GM19468 (cell line): ENCODE measurements around the gene ARL15.

Experiments
- ATAC-seq: cut with Tn5 transposase; IDR thresholded peaks from one replicate; pipeline ENCODE4 v1.9.1; 2021; ENCODE audit warnings: mild to moderate bottlenecking, moderate library complexity, moderate number of reproducible peaks; ENCODE audit not compliant: unreplicated experiment; ENCODE audit errors: extremely low read depth

The ARL15 gene

DNA sequence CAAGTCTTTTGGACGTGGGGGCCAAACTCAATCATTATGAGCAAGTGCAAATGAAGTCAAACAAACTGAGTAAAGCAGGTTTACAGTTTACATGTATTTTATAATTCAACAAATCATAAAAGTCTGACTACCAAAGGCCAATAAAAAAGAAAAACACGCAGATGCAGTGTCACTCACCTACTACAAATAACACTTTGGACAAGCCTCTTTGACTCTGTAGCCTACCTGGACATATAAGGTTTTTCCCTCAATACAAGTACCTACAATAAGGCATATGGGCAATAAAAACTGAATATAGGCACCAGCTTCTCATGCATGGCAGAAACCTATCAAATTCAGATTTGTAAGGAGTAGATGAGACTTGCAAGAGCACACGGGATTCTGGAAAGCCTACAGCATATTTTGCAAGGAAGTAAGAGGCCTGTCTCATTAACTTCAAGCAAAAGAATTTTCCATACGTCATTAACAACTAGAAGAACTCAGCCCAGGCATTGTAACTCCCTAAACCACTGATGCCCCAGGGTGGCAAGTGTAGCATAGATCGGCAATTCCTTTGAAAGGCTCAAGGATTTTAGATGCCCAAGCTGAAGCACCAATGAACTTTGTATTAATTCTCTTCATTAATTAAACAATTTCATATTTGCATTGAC lies 21.7 kb downstream of the ARL15 start:
- no peak for ATAC-seq

DNA sequence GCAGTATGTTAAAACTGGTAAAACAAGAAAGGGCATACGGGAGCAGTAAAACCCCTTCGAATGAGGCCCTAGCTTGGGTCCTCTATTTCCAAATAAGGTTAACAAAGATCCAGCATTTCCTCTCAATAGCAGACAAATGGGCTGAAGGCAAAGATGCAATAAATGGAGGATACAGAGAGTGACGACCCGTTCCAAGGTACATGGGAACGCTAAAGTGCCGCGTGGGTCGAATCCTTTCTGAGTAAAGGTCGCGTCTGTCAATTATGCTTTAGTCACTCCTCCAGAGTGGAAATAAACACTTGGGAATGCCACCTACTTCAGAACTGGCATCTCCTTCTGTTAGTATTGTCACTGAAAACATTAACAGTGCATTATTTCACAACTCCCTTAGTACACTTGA lies 24.7 kb downstream of the ARL15 start:
- no peak for ATAC-seq

DNA sequence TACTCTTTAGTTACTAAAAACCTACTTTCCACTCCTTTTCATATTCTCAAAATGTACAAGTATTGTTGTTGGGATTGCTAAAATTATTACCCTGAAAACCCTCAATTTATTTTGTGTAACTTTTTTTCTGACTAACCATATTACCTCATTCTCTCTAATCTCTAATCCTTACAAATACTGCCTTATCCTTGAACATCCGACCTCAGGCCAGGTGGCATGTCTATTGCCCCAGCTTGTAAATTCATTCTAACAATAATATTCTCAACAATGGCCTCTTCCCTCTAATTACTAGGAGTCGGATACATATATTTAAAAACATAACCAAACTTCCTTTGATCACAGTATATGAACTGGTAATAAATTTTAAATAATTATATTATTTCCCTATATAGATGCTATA lies 25.8 kb downstream of the ARL15 start:
- ATAC-seq: no peak

DNA sequence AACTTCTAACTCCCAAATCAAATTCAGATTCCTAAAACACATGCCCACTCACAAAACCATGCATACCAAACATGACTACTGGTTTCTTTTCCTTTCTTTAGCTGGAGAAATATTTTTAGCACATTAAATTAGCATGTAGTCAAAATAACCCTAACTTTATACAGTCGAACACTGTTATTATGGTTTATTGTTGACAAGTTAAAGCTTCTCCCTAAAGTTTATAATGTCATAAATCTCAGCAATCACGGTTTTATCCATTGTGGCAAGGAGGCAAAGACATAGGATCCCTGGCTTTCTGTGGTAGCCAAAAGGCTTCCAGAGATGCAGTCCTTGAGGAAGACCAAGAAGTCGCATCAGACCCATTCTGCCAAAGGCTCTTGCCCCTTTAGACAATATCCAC lies 27.5 kb downstream of the ARL15 start:
- no peak for ATAC-seq

DNA sequence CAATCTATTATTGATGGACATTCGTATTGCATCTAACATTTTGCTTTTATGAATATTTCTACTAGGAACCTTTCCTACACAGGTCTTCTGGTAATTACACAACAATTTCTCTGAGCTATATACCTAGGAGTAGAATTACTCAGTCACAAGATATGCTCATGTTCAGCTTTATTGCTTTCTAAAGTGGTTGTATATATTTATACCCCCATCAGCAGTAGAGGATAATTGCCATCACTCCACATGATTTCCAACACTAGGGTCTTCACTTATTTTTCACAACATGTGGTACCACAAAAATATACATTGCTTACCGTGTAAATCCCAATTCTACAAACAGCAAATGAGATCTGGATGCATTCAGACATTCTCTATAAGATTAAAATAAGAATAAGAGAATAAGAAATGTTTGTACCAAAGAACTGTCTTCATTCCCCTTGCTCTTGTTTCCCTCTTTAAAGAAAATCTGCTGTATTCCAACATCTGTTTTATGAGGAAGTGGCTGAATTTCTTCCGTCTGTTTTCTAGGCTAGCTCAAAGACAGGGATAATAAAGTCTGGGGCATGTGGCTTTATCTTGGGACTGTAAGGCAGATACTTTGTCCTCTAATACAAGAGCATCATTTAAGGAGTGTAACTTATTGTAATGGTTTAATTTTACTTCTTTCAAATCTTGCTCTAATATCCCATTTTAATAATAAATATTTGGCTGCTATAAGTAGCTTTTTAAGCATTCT lies 28.2 kb downstream of the ARL15 start:
- ATAC-seq: no peak

DNA sequence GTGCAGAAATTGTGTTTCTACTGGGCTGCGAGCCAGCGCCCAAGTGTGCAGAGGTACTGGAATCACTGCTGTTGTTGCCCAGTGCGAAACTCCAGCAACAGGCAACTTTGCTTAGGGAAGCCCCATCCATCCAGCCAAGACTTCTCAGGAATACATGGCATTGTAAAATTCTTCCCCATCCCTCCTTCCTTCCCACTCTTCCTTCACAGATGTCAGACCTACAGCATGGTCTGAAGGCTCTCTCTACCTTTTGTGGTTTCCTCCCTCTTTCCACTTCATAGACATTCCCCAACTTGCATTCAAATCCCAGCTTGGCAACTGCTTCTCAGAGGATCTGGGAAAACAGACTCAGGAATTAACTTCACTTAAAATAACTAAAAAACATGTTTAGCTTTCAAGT lies 30.4 kb downstream of the ARL15 start:
- no peak for ATAC-seq

DNA sequence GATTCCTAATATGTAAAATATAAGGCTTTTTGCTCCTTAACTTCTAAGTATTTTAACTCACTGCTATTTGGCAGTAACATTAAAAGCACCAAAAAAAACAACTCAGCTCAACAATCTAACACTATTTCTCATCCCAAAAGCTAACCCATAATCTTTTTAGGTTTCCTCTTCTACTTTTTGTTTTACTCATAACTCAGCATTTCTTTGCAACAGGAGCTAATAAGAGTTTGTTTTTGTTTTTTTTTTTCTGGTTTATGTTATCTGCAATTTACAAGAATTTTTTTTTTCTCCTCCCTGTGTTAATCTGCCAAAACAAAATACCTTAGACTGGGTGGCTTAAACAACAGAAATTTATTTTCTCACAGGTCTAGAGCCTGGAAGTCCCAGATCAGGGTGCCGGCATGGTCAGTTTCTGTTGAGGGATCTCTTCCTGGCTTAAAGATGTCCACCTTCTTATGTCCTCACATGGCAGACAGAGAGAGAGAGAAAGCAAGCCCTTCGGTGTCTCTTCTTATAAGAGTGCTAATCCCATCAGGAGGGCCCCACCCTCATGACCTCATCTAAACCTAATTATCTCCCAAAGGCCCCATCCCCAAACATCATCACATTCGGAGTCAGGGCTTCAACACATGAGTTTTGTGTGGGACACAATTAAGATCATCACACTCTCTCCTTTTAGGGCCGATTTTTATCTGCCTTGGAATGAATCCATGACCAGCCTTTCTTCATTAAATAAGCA lies 31.2 kb downstream of the ARL15 start:
- ATAC-seq: no peak

DNA sequence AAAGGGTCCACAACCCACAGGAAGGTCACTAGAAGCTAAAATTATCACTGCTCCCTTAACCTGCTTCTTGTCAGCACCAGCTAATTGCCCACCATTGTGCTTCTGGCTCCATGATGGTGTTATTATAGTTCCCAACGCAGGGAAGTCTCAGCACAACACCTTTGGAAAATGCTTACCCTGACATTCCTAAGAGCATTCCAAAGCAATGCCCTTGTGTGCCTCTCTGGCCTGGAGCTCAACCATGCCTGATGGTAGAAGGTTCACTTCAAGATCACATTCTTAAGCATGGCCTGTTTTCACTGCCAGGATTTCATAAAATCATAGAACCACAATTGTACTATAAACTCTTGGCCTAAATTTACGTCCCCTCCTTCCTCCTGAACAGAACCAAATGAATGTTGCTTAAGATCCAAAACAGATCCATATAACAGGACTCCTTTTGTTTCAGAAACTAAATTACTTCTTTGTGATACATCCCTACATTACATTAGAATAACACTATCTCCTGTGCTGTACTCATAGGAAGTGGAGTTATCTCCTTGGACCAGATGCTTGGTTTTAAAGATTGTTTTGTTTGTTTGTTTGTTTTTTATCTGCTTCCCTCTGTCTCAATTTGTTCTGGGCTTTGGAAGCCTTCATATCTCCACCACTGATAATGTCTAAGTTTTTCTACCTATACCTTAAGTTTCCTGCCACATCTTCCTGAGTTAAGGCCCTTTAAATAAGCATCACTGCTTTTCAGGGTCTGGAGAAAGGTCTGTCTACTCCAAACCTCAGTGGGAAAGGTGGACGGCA lies 32.1 kb downstream of the ARL15 start:
- ATAC-seq: no peak

DNA sequence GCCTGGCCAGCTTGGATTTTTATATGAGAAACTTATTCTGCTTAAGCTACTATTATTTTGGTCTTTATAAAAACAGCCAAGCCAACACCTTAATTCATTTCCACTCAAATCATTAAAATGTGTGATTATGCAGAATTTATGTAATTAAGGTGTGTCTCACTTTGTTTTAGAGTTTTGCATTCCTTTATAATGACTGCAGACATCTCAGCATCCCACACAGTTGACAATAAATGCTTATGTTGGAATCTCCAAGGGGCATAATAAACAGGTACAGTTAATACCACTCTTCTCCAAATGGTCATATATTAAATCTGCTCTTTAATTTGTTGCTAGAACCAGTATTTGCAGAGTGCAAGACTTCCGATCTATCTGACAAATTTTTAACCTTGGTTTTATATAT lies 34.3 kb downstream of the ARL15 start:
- ATAC-seq: no peak

DNA sequence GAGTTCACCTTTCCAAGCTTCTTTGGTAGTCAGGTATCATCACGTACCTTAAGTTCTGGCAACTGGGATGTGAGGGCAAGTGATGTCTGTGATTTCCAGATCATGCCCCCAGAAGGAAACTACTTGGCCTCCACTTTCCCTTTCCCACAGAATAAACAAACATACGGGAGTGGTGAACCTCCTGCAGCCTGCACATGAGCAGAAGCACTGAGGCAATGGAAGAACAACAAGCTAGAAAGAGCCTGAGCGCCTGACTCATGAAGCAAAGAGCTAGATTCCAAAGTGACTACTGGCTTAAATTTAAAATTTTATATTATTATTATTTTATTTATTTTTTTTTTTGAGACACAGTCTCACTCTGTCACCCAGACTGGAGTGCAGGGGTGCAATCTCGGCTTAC lies 35.0 kb downstream of the ARL15 start:
- no peak for ATAC-seq

- no peak for ATAC-seq
Measured at GRCh38 chr5:54274944-54275343, 35.4 kb downstream of the ARL15 start.

DNA sequence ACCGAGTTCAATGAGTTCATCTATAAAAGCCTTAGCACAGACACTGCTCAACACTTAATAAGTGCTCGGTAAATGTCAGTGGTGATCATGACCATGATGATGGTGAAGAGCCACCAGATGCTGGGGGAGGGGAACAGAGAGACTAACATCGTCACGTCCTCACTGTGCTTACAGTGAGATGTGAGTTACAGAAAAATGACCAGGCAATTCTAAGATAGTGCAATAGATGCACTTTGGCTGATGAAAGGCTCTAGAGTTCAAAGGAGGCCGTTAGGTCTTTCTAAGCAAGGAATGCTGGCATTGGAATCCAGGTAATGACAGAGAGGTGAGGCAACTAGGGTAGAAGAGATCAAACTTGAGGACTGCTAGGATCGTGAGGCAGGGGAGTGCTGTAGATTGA lies 36.7 kb downstream of the ARL15 start:
- no peak for ATAC-seq

DNA sequence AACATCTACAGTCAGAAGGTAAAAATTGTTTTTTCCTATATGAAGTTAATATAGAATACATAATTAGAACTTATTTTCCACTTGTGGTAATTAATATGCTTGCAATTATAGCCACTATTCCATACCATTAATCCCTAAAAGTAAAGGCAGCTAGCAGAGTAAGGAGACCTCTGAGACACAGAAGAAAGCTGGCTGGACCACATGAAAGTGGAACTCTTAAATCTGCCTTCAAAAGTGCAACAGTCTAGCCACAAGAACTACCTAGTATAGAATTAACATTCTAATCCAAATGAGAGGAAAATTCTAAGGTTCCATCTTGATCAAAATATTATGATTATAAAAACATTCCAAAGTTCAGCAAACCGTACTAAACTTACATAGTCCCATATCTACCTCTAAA lies 37.6 kb downstream of the ARL15 start:
- ATAC-seq: no peak

DNA sequence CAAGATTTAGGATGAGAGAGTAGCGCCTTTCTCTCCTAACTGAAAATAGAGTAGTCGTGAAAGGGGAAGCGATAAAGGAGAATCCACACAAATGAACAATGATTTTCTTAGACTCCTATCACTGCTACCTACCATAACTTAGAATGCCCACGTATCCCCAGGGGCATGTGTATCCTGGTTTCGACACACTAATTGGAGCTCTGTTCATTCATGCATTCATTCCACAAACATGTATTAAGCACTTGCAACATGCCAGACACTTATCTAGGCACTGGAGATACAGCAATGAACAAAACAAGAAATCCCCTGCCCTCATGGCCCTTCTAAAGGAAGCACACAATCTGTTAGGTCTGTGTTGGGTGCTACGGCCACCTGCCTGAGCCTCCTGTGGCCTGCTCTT lies 40.0 kb downstream of the ARL15 start:
- ATAC-seq: no peak

- ATAC-seq: no peak
Measured at GRCh38 chr5:54264574-54264973, 45.8 kb downstream of the ARL15 start.

DNA sequence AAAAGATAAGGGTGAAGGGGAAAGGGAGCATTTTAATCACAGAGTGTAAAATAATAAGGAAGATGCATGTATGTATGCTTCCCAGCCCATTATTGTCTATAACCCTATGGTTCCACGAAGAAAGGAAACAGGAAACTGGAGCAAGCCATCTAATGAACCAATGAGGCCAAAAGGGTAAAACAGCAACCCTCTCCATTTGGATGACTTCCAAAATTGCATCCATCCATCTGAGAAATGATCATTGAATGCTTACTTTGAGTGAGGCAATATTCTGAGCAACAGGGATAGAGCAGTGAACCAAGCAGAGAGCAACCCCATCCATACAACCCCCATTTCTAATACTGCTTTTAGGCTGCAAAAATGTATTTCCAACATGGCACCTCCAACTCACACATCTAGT lies 46.9 kb downstream of the ARL15 start:
- no peak for ATAC-seq

DNA sequence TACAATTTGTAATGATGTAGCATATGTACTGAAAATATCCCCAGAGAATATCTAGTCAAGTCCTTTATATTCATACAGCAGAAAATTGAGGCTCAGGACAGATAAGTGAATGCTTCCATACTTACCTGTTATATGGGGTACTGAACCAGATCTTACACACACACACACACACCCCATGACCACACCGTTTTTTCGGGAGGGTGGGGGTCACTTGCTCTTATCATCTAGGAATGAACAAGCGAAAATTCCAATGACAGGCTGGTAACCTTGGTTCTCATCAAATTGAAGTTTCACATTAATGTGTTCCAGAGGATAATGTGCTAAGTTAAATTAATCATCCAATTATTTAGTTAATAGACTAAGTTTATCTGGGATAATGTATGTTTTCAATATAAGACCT lies 48.8 kb downstream of the ARL15 start:
- ATAC-seq: no peak

DNA sequence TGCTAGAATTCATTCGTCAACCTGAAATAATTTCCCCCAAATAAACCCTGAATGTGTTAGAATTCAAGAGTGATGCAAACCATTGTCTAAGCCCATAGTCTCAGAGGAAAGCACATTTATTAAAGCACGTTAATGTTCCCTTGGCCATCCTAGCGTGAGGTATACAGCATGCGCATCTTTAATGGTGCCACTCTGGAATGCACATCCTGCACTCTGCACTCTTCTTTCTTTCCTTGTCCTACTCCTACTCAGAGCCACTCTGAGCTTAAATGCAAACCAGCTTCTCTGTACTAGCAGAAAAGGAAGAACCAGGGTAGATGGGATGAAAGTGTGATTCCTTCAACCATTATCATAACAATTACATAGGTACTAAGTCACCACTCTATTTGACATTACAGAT lies 50.4 kb downstream of the ARL15 start:
- ATAC-seq: no peak

GRCh38 chr5:54259090-54259489 lies 51.3 kb downstream of the ARL15 start:
- no peak for ATAC-seq

- no peak for ATAC-seq
Measured at GRCh38 chr5:54257366-54258118, 52.8 kb downstream of the ARL15 start.
